HG03378 (cell line): ENCODE data around the gene PPP1R1B.

Experiments
- ATAC-seq: cut with Tn5 transposase; IDR thresholded peaks from one replicate; pipeline ENCODE4 v1.9.1; 2021; ENCODE audit warnings: mild to moderate bottlenecking, moderate library complexity; ENCODE audit not compliant: unreplicated experiment

PPP1R1B gene

DNA sequence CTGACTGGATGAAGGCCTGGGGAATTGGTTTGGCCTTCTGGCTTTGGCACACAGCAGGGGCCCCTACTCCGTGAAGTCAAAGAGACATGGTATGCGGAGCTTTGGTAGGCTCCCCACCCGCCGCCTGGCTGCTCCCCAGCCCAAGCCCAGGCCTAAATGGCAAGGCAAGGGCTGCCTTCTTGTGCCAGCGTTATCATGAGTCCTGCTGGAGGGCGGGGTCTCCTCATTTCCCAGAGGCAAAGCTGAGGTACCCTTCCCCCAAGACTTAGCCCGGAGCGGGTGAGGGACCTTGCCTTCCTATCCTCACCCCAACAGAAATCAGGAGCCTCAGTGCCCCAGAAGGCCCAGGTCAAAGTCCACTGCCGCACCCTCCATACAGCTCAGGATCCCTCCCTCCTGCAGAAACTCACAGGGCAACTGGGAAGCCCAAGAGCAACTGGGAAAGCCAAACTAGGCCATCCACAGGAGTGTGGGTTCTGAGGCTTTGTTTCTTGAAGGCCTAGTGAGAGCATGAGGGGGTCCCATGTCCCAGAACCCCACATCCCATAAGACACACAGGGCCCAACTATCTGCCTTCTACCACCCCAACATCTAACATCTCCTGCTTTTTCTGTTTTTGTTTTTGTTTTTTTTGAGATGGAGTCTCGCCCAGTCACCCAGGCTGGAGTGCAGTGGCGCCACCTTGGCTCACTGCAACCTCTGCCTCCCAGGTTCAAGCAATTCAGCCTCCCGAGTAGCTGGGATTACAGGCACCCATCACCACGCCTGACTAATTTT lies 51.8 kb downstream of the PPP1R1B start:
- no peak for ATAC-seq

DNA sequence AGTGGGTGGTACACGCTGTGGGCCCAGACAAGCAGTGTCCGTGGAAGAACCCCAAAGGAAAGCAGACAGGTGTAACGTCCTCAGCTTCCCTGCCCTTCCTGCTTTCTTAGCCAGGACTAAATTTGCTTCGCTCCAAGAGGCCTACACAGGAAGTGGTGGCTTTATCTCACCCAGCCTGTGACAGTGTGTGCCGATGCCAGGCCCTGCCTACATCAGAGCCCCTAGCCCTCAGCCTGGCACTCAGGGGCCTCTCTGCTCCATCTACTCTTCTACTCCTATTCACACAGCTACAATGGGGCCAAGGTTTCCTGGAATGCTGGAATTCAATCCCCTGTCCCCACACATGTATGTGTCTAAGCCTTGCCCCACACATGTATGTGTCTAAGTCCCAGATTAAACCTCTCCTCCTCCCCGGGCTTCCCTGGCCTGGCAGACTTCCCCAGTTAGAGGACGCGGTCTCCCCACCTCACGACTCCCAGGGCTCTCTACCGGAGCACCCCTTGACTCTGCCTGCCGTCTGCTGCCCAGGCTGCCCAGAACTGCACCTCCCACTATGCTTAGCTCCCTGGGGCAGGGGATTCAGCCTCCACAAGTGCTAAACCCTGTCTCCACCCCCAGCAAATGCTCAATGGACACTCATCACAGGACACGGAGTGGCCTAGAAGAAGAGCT lies 52.9 kb downstream of the PPP1R1B start:
- no peak for ATAC-seq

DNA sequence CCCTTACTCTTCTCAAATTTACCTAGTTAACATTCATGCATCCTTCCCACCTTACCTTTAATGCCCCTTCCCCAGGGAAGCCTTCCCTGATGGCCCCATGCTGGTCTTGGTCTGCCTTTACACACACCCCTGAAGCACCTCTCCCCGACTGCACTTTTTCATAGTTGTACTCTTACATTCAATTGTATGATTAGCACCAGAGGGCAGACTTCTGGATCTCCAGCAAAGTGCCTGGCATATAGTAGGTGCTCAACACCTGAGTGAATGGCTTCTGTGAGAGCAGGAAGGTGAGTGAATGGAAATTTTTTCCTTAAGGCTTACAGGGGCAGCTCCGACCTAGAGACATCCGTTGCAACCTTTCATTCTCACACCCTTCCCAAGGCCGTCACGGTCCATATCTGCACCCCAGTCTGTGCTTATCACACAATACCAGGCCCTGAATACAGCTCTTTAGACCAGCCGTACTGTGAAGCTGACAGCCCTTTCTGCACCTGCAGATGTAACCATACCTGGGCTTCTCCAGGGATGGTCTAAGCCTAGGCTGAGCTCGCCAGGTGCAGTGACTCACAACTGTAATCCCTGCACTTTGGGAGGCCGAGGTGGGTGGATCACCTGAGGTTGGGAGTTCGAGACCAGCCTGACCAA lies 56.7 kb downstream of the PPP1R1B start:
- no peak for ATAC-seq

DNA sequence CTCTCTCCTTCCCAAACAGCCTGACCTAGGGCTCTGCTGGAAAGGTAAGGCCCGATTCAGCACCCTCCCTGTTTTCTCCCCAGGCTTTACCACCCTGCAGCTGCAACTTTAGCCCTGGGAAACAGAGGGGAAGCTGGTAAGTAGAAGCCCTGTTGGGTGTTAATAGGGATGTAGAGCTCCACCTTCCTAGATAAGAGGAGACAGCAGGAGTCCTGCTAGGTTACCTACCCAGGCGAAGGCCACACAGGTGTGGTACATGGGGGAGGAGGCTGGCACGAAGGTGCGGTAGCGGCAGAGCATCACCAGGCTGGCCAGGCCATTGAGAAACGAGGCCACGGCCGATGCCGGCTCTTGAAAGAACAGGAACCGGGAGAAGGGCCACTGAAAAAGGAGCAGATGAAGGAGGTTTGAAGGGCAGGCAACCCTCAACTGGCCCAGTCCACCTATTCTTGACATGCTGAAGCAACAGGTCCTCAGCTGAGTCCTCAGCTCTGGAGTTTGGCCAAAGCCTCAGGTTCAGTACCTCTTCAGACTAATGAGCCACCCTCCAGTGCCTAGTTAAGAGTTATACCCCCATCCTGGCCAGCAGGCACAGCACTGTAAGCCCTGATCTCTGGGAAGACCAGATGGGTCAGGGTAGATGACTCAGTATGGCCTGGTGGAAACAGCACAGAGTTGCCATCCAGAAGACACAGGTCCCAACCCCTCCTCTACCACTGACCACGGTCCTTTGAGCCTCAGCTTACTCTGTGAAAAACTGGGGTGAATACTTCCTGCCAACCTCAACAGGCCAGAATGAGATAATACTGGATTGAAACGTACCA lies 57.8 kb downstream of the PPP1R1B start:
- no peak for ATAC-seq
